Spleen (tissue), 11 donors: ENCODE measurements around the gene KIFC3. TPM values are rescaled to one million over a fixed set of nuclear protein-coding genes. Genes with fewer than 3 reads are reported as not detected.
A peak's percentile ranks its signal among the peaks of the same experiment; 100 is the strongest.

Experiments
- DNase-seq: peaks from one replicate; pipeline ENCODE4 v3.0.0-alpha.2; 2020
- H3K27ac ChIP-seq, 8 donors: fragments of 200-600 bp; sonication (generic) in 7 of 8; 1 replicate in 4 of 8; 2 replicates in 4 of 8; pipeline versions ENCODE4 v1.5.0 to v1.8.0; 2016 to 2021; ENCODE audit warnings: inconsistent platforms in 4 of 8, mild to moderate bottlenecking in 4 of 8, moderate library complexity in 1 of 8
- H3K27me3 ChIP-seq, 7 donors: fragments of 200-600 bp; sonication (generic) in 6 of 7; replicated peaks in 1 of 7; 1 replicate in 4 of 7; 2 replicates in 3 of 7; pipeline versions ENCODE4 v1.5.0 to v1.8.0; 2016 to 2021; ENCODE audit warnings: inconsistent platforms in 3 of 7, mild to moderate bottlenecking in 1 of 7
- H3K36me3 ChIP-seq, 6 donors: fragments of 200-600 bp; sonication (generic) in 5 of 6; 1 replicate in 4 of 6; 2 replicates in 2 of 6; pipeline versions ENCODE4 v1.5.0 to v1.8.0; 2016 to 2021; ENCODE audit warnings: inconsistent platforms in 2 of 6
- H3K4me1 ChIP-seq, 6 donors: fragments of 200-600 bp; sonication (generic) in 5 of 6; 1 replicate in 3 of 6; 2 replicates in 3 of 6; pipeline versions ENCODE4 v1.5.0 to v1.8.0; 2016 to 2021; ENCODE audit warnings: inconsistent platforms in 3 of 6
- H3K4me3 ChIP-seq, 8 donors: fragments of 200-600 bp; sonication (generic) in 7 of 8; 1 replicate in 4 of 8; 2 replicates in 4 of 8; pipeline versions ENCODE4 v1.5.0 to v1.8.0; 2016 to 2021; ENCODE audit warnings: inconsistent platforms in 4 of 8, mild to moderate bottlenecking in 4 of 8, moderate library complexity in 2 of 8
- H3K9me3 ChIP-seq, 8 donors: fragments of 200-600 bp; sonication (generic) in 7 of 8; 1 replicate in 4 of 8; 2 replicates in 4 of 8; pipeline versions ENCODE4 v1.5.0 to v1.8.0; 2016 to 2021; ENCODE audit warnings: inconsistent platforms in 4 of 8
- POLR2A ChIP-seq, 3 donors: fragments of 450-650 bp; IDR thresholded peaks; one replicate each; pipeline ENCODE4 v1.5.1; 2017; ENCODE audit warnings: antibody characterized with exemption in 3 of 3, mild to moderate bottlenecking in 1 of 3
- POLR2AphosphoS5 ChIP-seq, 3 donors: sonication (generic); formaldehyde crosslinking; IDR thresholded peaks; one replicate each; pipeline ENCODE4 v1.5.1; 2017; ENCODE audit warnings: antibody characterized with exemption in 3 of 3
- WGBS, 5 donors: extraction: QIAGEN DNeasy Blood & Tissue Kit in 3 of 5; methylation state at CpG; one replicate each; pipeline versions ENCODE4 v1.1.5 to v1.1.7; 2013 to 2018; 5-methylcytosine and 5-hydroxymethylcytosine counted together
- intact Hi-C: fragments of 100-400 bp; cut with DNase I; formaldehyde crosslinking; loops from one replicate; pipeline ENCODE4 v1.15.0; 2023; ENCODE audit warnings: low total_unique reads
- polyA plus RNA-seq, 3 donors: library from polyadenylated mRNA; stranded (reverse); fragments of 200-250 nt; gene quantifications; one replicate each; pipeline ENCODE4 v1.2.1, GENCODE V29; 2013
- total RNA-seq, 7 donors: library from RNA; depleted of rRNA in 3 of 7; stranded (reverse); fragments of >200 nt in 3 of 7; fragmentation: NEBNext Ultra II Directional in 4 of 7; extraction: Animal tissue kit (Norgen Biotek cat#: 25700) in 4 of 7; gene quantifications; one replicate each; pipeline versions ENCODE4 v1.1.0 to v1.2.1, GENCODE V29; 2016 to 2021
- TF ChIP-seq, protein P1 (sequence below), 11 experiments: fragments of 200-600 bp in 7 of 11; fragments of 450-650 bp in 4 of 11; sonication (generic) in 4 of 11; IDR thresholded peaks in 8 of 11; conservative IDR thresholded peaks in 3 of 11; 1 replicate in 7 of 11; 2 replicates in 4 of 11; pipeline versions ENCODE4 v1.4.0 to v1.8.0; 2016 to 2021; ENCODE audit warnings: antibody characterized with exemption in 11 of 11, inconsistent platforms in 4 of 11, mild to moderate bottlenecking in 1 of 11
- donor health status: healthy with polysubstance abuse.
- donor health status: DM: no; HTN: no; CAD: no; lungs with moderate emphysema.
- donor health status: DM: no; HTN: no; CAD: no.
- donor health status: Bipolar disorder and iron deficiency.
- donor health status: healthy.
- donor health status: DM: no; HTN: no; CAD: no.
- donor health status: DM: yes; HTN: yes; CAD: no.

KIFC3 gene
- total and polyA plus RNA-seq, 10 donors: 4.6 to 61.5 (median 42.6) TPM

DNA sequence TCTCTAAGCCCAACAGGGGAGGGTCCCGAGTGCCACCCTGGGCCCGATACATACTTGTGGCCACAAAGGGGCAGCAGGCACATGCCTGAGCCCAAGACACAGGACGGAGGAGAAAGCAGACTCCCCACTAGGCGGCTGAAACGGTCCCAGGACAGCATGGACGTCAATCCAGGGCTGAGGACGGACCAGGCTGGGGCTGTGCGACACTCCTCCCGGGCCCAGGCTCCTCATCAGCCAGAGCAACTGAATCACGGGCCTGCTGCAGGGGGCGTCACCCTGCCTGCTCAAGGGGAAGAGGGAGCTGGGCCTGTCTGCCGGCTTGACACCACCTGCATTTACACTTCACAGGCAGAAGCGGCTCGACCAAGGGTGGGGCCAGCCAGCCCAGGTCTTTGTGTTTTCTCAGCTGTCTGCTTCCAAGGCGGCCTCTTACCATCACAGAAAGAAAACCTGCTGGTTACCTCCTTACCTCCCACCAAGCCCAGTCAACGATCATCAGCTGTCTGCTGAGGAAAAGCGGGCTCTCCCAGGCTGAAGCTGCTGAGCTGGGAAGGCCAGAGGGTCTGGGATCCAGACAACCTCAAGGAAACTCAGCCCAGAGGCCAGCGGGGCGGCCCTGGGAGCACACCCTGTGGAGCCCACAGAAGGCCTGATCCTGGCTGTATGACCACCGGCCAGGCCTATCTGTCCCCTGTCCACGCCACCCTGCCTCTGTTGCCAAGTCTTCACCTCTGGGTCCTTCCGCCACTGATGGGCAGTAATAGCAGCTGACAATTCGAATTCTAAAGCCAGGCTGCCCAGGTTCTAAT, 26.4 kb downstream of the KIFC3 start:
- 69 to 85% (median 84%) methylated on average over 18 to 23 of the region's 23 CpGs for WGBS, 5 donors

DNA sequence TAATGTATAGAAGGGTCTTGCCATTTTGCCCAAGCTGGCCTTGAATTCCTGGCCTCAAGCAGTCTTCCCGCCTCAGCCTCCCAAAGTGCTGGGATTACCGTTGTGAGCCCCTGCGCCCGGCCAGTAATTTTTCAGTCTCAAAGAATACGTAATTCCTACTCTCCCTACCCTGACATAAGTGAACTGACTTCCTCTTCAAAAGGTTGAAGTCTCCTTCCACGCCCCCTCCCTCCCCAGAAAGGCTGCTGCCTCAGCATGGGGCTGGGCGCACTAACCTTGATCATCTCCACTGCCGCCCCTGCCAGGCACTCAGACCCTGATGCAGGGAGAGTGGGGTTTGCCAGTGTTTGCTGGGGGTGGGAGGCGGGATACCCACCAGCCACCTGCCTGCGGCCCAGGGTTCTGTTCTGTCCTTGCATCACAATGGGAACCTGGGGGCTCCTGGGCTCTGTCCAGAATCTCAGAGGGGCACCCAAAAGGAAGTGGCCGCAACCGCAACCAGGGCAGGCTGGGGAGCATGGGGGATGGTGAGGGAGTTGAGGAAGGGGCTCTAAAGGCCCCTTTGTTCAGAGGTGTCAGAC, 27.5 kb downstream of the KIFC3 start:
- no peak overlapping the region for H3K4me3 ChIP-seq
- intact Hi-C loops: no loop called here
- H3K4me1 ChIP-seq: no peaks in the 10 kb centered on the region
- H3K27me3 ChIP-seq: no peaks in the 10 kb centered on the region
- H3K36me3 ChIP-seq: peaks cover 0 to 52% (median 14%) of the 10 kb centered on the region in 6 donors
- TF ChIP-seq, protein P1, sequence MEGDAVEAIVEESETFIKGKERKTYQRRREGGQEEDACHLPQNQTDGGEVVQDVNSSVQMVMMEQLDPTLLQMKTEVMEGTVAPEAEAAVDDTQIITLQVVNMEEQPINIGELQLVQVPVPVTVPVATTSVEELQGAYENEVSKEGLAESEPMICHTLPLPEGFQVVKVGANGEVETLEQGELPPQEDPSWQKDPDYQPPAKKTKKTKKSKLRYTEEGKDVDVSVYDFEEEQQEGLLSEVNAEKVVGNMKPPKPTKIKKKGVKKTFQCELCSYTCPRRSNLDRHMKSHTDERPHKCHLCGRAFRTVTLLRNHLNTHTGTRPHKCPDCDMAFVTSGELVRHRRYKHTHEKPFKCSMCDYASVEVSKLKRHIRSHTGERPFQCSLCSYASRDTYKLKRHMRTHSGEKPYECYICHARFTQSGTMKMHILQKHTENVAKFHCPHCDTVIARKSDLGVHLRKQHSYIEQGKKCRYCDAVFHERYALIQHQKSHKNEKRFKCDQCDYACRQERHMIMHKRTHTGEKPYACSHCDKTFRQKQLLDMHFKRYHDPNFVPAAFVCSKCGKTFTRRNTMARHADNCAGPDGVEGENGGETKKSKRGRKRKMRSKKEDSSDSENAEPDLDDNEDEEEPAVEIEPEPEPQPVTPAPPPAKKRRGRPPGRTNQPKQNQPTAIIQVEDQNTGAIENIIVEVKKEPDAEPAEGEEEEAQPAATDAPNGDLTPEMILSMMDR (IDR thresholded peaks at IDR 0.05 in 8 of 11, conservative IDR thresholded peaks at IDR 0.05 in 3 of 11): no peak
- no peak for TF ChIP-seq POLR2AphosphoS5 (IDR thresholded peaks at IDR 0.05)
- no peak for TF ChIP-seq POLR2A (IDR thresholded peaks at IDR 0.05)
- no peaks in the 10 kb centered on the region for H3K9me3 ChIP-seq
- 76 to 89% (median 82%) methylated on average over 12 of the region's 12 CpGs for WGBS, 5 donors
- no peak overlapping the region for H3K27ac ChIP-seq
- no peak for DNase-seq

More for the DNA sequence above, 26.4 kb downstream of the KIFC3 start:
- DNase-seq: no peak
- TF ChIP-seq, protein P1 (IDR thresholded peaks at IDR 0.05 in 8 of 11, conservative IDR thresholded peaks at IDR 0.05 in 3 of 11): peak in 3 of 11 experiments; percentile 21 to 32 (median 25)
- TF ChIP-seq POLR2A (IDR thresholded peaks at IDR 0.05) (no peak), POLR2AphosphoS5 (IDR thresholded peaks at IDR 0.05) (no peak)
- Histone ChIP-seq H3K9me3 (no peaks in the 10 kb centered on the region), H3K27me3 (no peaks in the 10 kb centered on the region), H3K36me3 (peaks cover 0 to 41% (median 8%) of the 10 kb centered on the region in 6 donors), H3K4me3 (no peak overlapping the region), H3K4me1 (no peaks in the 10 kb centered on the region), H3K27ac (no peak overlapping the region)
- intact Hi-C loops: no loop called here

GRCh38 chr16:57773655-57774295, 28.5 kb downstream of the KIFC3 start:
- no peak overlapping the region for H3K27ac ChIP-seq
- 85 to 92% (median 89%) methylated on average over 11 of the region's 11 CpGs for WGBS, 5 donors
- DNase-seq: no peak
- no peak overlapping the region for H3K4me3 ChIP-seq
- H3K9me3 ChIP-seq: no peaks in the 10 kb centered on the region
- no peaks in the 10 kb centered on the region for H3K4me1 ChIP-seq
- intact Hi-C loops: no loop called here
- H3K36me3 ChIP-seq: peaks cover 0 to 54% (median 23%) of the 10 kb centered on the region in 6 donors
- no peak for TF ChIP-seq POLR2AphosphoS5 (IDR thresholded peaks at IDR 0.05)
- no peak for TF ChIP-seq POLR2A (IDR thresholded peaks at IDR 0.05)
- TF ChIP-seq, protein P1 (IDR thresholded peaks at IDR 0.05 in 8 of 11, conservative IDR thresholded peaks at IDR 0.05 in 3 of 11): no peak
- H3K27me3 ChIP-seq: no peaks in the 10 kb centered on the region

DNA sequence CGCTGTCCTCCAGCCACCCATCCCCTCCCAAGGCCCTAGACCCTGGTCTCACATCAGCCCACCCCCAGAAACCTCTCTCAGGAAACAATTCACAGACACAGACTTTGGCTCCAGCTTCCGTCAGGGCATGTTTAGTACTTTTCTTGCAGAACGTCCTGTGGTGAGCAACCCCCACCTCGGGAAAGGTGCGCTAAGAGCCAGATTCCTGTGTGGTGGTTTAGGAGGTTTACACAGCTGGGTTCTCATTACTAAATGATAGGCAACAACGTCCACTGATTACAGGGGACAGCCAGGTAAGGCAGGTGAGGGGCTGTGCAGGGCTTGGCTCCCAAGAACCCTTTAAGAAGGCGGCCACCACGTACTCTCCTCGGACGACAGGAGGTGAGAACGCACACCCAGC, 29.3 kb downstream of the KIFC3 start:
- Histone ChIP-seq H3K36me3 (peaks cover 0 to 58% (median 24%) of the 10 kb centered on the region in 6 donors), H3K9me3 (no peaks in the 10 kb centered on the region), H3K4me3 (no peak overlapping the region), H3K27ac (no peak overlapping the region), H3K27me3 (no peaks in the 10 kb centered on the region), H3K4me1 (no peaks in the 10 kb centered on the region)
- 74 to 88% (median 86%) methylated on average over 11 of the region's 11 CpGs for WGBS, 5 donors
- no peak for DNase-seq
- intact Hi-C loops: no loop called here
- no peak for TF ChIP-seq POLR2A (IDR thresholded peaks at IDR 0.05)
- TF ChIP-seq, protein P1 (IDR thresholded peaks at IDR 0.05 in 8 of 11, conservative IDR thresholded peaks at IDR 0.05 in 3 of 11): no peak
